ENCODE data around the gene ANKS1B.
"Not testable (repeated sequence)": the region's sequence is repeated elsewhere in the genome, so short reads cannot be mapped to it uniquely, and the experiment has no call there.

Gene ANKS1B

DNA sequence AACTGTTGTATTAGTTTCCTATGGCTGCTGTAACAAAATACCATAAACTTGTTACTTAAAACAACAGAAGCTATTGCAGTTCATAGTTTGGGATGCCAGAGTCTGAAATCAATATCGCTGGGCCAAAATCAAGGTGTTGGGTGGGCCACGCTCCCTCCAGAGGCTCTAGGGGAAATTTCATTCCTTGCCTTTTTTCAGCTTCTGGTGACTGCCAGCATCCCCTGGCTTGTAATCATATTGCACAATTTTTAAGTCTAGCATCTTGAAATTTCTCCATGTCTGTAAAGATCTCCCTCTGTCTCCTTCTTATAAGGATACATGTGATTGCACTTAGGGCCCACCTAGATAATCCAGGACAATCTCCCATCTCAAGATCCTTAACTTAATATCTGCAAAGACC, 386.0 kb downstream of the ANKS1B start:
- DNase-seq (ENCODE audit: low read depth, low spot score): no peak

DNA sequence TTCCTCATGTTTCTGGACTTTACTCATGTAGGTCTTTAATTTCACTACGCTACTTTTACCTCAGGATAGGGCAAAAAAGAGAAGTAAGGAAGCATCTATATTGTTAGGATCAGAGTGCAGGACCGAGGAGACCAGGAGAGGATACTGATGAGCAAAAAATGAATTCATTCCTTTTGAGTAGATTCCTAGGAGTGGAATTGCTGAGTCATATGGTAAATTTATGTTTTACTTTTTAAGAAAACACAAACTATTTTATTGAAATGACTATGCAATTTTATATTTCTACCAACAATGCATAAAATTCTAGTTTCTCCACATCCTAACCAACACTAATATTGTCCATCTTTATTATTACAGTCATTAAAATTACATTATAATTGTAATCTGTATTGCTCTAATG, 388.0 kb downstream of the ANKS1B start:
- DNase-seq (ENCODE audit: low read depth, low spot score): no peak

DNA sequence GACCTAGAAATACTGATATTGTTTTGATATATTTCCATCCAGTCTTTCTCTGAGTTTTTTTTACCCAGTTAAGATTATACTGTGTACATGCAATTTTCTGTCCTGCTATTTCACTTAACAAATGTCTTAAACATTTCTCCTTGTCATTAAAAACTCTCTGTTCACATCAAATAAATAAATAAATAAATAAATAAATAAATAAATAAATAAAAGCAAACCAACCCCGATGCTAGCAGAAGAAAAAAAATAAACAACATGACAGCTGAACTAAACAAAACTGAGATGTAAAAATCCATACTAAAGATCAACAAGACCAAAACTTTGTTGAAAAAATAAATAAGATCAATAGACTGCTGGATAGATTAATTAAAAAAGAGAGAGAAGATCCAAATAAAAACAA, 407.6 kb downstream of the ANKS1B start:
- not testable (repeated sequence) for DNase-seq (ENCODE audit: low read depth, low spot score)

DNA sequence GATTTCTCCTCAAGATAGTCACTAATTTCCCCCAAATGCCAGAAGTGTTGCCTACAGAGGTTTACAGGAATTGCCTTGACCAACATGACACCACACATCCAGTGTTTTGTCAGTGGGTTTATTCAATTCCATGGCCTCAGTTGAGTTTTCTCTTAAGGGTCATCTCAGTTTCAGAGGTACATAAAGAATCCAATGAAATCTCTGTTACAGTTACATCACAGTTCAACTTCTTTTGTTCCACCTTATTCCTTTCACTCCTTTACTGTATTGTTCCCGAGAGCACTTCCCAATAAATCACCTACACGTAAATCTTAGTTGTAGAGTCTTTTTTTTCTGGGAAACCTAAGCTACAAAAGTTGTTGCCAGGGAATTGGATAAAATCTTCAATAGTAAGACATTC, 410.8 kb downstream of the ANKS1B start:
- no peak for DNase-seq (ENCODE audit: low read depth, low spot score)

DNA sequence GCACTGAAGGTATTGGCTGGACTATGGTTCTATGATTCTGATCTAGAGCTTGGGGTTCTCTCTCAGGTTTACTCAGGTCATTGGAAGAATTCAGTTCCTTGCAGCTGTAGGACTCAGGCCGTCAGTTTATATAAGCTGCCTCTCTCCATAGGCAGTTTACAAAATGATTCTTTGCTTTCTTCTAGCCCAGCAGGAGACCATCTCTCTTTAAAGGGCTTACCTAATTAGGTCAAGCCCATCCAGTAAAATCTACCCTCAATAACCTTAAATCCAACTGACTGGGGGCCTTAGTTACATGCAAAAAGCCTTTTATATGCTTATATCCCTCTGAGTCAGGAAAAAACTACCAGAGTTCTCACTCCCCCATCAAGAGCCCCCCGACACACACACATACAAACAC, 417.7 kb downstream of the ANKS1B start:
- no peak for DNase-seq (ENCODE audit: low read depth, low spot score)

DNA sequence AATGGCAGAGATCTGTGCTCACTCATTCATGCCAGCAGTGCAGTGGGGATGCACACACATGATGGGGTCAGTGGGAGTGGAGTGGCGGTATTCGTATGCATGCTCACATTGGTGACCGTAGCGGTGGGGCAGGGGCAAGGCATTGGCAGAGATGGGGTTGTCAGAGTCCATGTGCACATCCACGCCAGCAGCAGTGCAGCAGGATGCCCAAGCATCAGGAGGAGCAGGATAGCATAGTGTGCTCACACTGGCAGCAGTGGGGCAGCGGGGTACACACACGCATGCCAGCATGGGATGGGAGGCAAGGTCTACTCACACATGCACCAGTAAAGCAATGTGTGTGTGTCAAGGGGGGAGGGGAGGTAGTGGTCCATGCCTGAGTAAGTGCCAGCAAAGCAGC, 426.6 kb downstream of the ANKS1B start:
- DNase-seq (ENCODE audit: low read depth, low spot score): no peak

DNA sequence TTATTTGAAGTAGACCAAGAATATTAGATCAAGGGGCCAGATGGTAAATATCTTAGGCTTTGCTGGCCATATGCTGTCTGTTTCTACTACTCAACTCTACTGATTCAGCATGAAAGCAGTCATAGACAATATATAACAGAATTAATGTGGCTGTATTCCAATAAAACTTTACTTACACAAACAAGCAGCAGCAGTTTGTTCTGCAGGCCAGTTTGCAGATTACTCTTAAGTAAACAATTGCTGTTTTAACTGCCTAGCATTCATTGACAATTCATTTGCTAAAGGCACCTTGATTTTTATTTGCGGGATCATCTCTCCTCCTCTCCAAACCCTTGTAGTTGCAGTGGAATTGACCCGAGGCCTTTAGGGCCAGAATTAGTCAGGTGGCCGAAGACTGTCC, 431.3 kb downstream of the ANKS1B start:
- no peak for DNase-seq (ENCODE audit: low read depth, low spot score)

DNA sequence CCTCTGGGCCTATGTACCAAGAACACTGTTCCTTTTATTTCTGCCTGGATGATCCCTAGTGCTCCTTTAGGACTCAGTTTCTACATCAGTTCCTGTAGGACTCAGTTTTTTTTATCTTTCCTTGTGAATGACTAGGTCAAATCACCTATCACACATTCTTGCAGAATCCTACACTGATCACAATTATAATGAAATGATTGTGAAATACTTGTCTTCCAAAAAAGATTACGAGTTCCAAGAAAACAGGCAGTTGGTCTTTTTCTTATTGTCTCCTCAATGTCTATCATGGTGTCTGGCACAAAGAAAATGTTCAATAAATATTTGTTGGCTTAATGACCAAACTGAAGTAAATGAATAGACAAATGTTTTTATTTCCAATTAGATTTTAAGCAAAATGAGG, 432.7 kb downstream of the ANKS1B start:
- DNase-seq (ENCODE audit: low read depth, low spot score): no peak

DNA sequence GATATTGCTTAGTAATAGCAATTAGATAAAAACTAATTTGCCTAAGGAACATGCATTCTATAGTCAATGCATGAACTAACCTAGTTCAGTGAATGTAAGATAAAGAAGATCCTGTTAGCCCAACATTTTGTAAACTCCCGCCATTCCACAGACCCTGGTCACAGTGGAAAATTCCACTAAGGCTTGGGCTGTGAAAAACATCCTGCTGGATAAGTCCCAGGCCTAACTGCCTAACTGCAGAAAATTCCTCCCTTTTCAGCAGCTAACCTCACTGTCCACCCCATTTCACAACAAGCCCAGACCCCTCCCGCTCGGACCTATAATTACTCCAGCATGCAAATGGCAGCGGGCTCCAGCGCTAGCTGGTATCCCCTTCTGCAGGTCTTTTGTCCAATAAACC, 435.1 kb downstream of the ANKS1B start:
- DNase-seq (ENCODE audit: low read depth, low spot score): no peak

DNA sequence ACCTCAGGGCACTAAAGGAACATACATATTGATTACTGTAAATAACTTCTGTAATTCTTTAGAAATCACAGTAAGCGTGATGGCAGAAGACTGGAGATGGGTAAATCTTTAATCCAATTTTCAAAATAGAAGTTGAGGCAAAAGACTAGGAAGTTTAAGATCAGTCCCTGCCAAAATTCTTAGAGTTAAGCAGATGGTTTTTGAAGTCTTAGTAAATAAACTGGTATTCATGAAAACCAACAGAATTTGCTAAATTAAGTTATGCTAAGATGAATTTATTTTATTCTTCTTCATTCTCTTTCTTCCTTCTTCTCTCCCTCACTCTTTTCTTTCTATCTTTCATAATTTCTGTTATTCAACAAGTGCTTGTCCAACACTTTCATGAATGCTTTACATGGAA, 435.5 kb downstream of the ANKS1B start:
- no peak for DNase-seq (ENCODE audit: low read depth, low spot score)

DNA sequence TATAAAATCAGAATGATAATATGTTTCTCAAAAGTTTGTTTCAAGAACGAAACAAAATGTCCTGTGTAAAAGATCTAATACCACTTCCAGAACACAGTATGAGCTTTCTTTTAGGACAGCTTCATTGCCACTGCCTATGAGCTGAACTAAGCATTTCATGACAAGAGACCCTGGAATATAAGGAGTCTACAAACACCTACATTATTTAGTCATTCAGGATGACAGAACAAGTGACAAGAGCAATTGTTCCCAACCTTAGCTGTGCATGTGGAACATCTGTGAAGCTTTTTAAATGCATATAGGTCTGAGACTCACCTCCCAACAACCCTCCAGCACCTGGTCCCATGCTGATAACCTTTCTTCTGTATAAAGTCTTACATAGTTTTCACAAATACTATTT, 440.3 kb downstream of the ANKS1B start:
- DNase-seq (ENCODE audit: low read depth, low spot score): no peak

DNA sequence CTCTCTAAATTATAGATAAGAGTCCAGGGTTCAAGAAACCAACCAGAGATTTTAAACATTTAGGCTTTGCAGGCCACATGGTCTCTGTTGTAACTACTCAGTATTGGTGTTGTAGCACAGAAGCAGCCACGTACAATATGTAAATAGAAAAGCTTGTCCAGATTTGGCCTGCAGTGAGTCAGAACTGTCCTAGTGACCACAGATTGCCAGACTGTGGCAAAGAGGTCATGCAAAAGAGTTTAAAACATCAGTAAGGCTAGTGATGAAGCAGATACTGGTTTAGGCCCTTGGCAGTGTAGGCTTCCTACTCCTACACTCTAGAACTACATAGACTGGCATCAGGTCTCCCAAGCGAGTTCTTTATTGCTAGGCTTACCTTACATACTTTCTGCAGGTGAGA, 454.8 kb downstream of the ANKS1B start:
- no peak for DNase-seq (ENCODE audit: low read depth, low spot score)

DNA sequence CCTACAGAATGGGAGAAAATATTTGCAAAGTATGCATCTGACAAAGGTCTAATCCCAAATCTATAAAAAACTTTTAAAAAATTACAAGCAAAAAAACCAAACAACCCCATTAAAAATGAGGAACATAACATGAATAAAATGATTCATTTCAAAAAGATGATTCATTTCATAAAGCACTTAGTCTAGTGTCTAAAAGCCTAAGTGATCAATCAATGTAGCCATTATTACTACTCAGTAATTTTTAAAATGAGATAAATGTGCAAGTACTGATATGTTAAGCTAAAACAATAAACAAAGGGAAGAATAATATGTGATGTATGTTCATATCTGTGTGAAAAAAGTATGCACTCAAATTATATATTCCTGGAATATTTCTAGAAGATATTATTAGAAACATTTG, 456.3 kb downstream of the ANKS1B start:
- no peak for DNase-seq (ENCODE audit: low read depth, low spot score)

DNA sequence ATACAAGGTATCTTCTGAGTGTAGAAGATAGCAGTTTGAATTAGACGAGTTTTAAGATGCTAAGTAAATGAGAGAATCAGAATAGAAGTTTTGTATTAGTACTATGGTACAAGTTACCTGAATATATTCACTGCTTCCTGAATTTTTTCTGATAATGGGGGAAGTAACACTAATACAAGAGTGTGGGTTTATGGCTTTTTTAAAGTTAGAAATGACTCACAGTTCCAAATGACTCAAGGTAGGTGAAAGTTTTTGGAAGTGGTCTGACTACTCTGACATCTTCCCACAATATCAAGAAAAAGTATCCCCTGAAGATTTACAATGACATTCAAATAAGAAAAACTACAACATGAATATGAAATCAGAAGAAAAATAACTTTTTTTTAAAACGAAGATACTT, 460.9 kb downstream of the ANKS1B start:
- DNase-seq (ENCODE audit: low read depth, low spot score): no peak

DNA sequence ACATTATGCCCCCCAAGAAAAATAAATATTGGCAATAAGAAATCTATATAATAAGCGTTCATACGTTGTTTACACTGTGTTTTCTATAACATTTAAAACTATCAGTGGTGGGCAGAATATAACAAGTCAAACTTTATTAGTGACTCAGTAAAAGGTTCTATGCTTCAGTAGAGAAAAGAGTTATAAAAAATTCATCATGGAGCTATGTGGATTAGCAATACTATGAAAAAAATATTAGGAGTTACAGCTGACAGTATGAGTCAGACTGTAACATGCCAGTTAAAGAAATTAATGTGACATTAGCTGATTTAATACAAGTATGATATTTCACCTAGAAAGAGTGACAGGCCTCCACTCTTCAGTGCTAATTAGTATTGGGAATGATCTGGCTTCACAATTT, 462.3 kb downstream of the ANKS1B start:
- no peak for DNase-seq (ENCODE audit: low read depth, low spot score)

DNA sequence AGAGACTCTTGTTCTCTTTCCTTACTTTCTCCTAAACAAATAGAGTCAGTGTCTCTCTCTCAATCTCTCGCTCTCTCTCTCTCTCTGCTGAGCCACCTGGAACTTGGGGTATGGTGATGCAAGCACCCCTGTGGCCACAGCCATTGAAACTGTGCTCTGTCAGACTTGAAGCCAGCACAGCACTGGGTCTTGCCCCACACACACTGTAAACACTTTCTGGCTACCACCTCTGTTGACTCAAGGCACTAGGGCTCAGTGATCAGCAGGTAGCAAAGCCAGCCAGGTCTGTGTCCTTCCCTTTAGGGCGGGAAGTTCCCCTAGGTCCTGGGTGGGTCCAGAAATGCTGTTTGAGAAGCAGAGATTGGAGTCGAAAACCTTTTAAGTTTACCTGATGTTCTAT, 463.1 kb downstream of the ANKS1B start:
- no peak for DNase-seq (ENCODE audit: low read depth, low spot score)

DNA sequence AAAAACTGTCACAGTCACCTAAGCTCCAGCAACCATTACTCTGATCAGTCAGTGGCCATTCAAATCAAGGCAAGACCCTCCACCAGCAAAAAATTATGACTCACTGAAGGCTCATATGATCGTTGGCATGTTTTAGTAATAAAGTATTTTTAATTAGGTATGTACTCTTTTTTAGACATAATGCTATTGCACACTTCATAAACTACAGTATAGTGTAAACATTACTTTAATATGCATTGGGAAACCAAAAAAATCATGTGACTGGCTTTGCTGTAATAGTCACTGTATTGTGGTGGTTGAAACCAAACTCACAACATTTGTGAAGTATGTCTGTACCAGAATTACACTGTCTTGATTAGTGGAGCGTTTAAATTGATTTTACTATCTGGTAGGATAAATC, 471.7 kb downstream of the ANKS1B start:
- no peak for DNase-seq (ENCODE audit: low read depth, low spot score)

DNA sequence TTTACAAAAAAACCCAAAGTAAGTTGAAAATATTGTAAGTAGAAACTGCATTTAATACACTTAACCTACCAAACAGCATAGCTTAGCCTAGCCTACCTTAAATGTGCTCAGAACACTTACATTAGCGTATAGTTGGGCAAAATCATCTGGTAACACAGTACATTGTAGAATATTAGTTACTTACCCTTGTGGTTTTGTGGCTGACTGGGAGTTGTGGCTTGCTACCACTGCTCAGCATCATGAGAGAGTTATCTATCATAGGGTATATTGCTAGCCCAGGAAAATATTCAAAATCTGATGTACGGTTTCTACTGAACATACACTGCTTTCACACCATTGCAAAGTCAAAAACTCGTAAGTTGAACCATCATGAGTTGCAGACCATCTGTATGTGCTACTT, 478.9 kb downstream of the ANKS1B start:
- DNase-seq (ENCODE audit: low read depth, low spot score): no peak

DNA sequence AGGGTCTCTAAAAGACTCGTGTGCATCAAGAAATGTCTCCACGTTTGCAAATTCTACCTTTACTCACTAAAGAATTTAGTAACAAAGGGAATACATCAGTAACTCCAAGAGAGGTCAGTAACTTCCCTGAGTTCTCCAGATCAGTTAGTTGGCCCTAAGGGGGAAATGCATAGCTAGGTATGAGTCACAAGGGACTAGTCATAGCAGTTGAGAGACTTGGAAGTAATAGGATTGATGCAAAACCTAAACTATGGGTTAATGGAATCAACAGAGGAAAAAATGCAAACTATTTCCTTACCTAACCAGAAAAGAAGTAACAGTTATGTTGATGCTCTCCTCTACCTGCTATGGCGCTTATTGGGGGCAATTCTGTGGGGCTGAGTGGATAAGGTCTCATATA, 486.0 kb downstream of the ANKS1B start:
- no peak for DNase-seq (ENCODE audit: low read depth, low spot score)

DNA sequence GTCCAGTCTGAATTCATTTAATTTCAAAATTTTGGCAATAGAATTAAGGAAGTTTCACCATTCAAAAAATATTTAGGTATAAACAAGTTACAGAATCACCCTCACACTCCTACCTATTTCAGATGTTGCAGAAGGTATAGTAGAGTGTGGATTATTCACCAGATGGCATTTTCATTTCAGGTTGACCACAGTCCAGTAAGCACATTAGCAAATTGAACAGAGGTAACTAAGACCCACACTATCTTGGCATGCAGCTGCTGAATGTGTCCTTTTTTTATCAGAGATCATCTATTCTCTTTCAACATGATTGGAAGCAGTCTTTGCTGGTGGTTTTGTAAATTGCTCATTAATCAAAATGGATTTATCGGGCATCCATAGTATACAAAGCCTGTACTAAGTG, 488.9 kb downstream of the ANKS1B start:
- no peak for DNase-seq (ENCODE audit: low read depth, low spot score)

DNA sequence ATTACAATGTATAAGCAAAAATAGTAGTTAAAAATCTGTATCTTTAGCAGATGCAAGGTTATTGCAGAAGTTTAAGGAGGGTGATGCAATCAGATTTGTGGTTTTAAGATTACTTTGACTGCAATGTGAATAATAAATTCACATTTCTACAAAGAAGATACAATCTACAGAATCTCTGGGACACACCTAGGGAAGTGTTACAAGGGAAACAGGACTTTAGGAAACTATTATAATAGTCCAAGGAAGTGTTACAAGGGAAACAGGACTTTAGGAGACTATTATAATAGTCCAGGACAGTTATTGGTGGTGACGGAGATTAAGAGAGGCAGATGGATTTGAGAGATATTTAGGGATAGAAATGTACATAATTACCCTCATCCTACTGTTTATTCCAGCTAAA, 491.5 kb downstream of the ANKS1B start:
- no peak for DNase-seq (ENCODE audit: low read depth, low spot score)

DNA sequence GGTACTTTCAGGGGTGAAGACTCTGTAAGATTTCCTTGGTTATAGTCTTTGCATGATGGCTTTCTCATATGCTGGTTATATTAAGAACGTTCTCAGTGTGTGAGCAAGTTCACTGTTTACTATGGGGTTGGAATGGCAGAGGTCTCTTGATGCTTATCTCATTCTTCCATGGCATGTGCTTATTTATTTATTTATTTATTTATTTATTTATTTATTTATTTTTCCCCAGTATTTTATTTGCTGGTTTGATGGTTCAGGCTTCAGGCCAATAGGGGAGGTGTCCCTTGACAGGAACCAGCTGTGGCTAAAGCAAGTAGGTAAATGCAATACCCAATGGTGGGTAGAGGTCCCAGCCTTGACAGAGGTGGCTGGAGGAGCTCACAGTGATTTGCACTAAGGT, 498.5 kb downstream of the ANKS1B start:
- no peak for DNase-seq (ENCODE audit: low read depth, low spot score)

DNA sequence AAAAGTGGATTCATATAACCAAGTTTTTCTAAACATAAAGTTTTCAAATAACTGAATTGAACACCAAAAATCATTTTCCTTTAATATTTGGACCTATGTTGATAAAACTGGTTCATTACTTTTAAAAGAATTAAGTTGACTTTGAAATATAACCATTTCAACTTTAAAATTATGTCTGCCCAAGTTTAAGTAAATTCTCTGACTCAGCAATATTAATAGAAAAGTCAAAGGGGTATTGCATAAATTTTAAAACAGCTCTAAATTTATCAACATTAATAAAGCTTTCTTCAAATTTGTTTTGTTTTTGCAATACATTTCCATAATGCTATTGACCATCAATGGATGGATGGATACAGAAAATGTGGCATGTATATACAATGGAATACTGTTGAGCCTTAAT, 505.6 kb downstream of the ANKS1B start:
- DNase-seq (ENCODE audit: low read depth, low spot score): no peak

DNA sequence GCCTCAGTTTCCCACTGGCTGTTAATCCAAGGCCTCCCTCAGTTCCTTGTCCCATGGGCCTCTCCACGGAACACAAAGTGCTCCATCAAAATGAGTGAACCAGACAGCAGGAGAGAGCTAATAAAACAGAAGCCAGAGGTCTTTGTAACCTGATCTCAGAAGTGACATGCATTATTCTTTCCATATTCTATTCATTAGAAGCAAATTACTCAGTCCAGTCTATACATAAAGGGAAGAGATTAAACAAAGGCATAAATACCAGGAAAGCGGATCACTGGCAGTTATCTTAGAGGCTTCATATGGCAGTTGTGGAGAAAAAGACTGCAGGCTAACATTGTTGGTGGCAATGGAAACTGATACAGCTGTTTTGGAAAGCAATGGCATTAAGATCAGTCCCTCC, 507.8 kb downstream of the ANKS1B start:
- no peak for DNase-seq (ENCODE audit: low read depth, low spot score)

All from activated CD4-positive, CD25-positive, alpha-beta regulatory T cell treated with anti-CD3 and anti-CD28 coated beads, Interleukin-2, amount 50 U/mL, for 16 hours (primary cell).